Measurements from ENCODE around the gene FIGN. TPM values are rescaled to one million over a fixed set of nuclear protein-coding genes. Genes with fewer than 3 reads are reported as not detected.

Gene FIGN
- polyA plus RNA-seq, 1 experiment, result 2.4 TPM

GRCh38 chr2:163630836-163631235, 105.0 kb downstream of the FIGN start:
- DNase-seq (ENCODE audit: low read depth), result no peak
- POLR2A ChIA-PET, result no interaction called here

DNA sequence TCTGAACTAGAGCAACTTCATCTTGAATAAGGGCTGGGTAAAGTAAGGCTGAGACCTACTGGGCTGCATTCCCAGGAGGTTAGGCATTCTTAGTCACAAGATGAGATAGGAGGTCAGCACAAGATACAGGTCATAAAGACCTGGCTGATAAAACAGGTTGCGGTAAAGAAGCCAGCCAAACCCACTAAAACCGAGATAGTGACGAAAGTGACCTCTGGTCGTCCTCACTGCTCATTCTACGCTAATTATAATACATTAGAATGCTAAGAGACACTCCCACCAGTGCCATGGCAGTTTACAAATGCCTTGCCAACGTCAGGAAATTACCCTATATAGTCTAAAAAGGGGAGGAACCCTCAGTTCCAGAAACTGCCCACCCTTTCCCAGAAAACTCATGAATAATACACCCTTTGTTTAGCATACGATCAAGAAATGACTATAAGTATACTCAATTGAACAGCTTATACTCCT, 109.1 kb downstream of the FIGN start:
- Histone ChIP-seq H3K36me3 (ENCODE audit: control insufficient read depth, insufficient read depth, low read length) (no peaks in the 10 kb centered on the region), H3K4me3 (ENCODE audit: low read depth, low read length) (no peak overlapping the region), H3K27me3 (ENCODE audit: control insufficient read depth, insufficient read depth, low read length) (no peaks in the 10 kb centered on the region)
- ChIA-PET POLR2A (no interaction called here), CTCF (no interaction called here)
- no peak for DNase-seq (ENCODE audit: low read depth)
- TF ChIP-seq CTCF (IDR thresholded peaks at IDR 0.05; ENCODE audit: insufficient read depth, low read depth, low read length), result no peak

More at GRCh38 chr2:163630836-163631235, 105.0 kb downstream of the FIGN start:
- H3K27me3 ChIP-seq (ENCODE audit: control insufficient read depth, insufficient read depth, low read length), result no peaks in the 10 kb centered on the region
- no peak for TF ChIP-seq CTCF (IDR thresholded peaks at IDR 0.05; ENCODE audit: insufficient read depth, low read depth, low read length)
- CTCF ChIA-PET, result interaction anchor here (1.5 kb wide), 1 partner anchor 11 kb away, joined by 3 read pairs; no protein-coding TSS in a partner anchor
- H3K4me3 ChIP-seq (ENCODE audit: low read depth, low read length), result no peak overlapping the region
- no peaks in the 10 kb centered on the region for H3K36me3 ChIP-seq (ENCODE audit: control insufficient read depth, insufficient read depth, low read length)

DNA sequence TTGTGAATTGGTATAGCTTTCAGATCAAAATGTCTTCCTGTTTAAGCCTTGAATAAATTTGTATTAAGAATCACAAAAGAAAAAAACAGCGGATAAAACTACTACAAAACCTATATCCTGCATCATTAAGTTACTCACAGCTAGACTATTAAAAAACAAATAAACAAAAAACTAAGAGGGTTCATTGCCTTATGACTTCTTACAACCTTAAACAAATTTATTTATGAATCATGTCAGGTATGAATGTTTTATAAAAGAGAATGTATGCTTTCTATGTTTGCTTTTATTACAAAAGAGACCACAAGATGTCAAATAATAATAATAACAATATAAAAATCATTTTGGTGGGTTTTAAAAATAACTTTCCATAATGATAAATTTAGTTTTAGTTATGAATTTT, 109.6 kb downstream of the FIGN start:
- ChIA-PET POLR2A (no interaction called here), CTCF (interaction anchor here (0.8 kb wide), 1 partner anchor 18 kb away, joined by 4 read pairs; no protein-coding TSS in a partner anchor)
- Histone ChIP-seq H3K27me3 (ENCODE audit: control insufficient read depth, insufficient read depth, low read length) (no peaks in the 10 kb centered on the region), H3K36me3 (ENCODE audit: control insufficient read depth, insufficient read depth, low read length) (no peaks in the 10 kb centered on the region), H3K4me3 (ENCODE audit: low read depth, low read length) (no peak overlapping the region)
- TF ChIP-seq CTCF (IDR thresholded peaks at IDR 0.05; ENCODE audit: insufficient read depth, low read depth, low read length), result no peak
- DNase-seq (ENCODE audit: low read depth), result no peak

DNA sequence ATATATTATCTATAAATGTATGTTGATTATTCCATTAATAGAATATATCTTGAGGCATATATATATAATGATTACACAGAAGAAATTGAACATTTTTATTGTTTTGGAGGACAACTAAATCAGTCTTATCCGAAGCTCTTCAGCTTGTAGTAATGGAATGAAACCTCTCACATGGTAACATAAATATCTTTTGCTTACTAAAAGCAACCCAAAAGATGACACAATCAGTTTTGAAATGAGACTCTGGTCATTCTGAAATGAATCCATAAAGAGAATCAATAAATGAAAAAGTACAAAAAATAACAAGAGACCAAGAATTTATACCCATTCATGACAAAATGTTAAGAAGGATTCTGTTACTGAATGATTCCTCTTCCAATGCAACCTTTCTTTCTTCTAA, 110.2 kb downstream of the FIGN start:
- H3K36me3 ChIP-seq (ENCODE audit: control insufficient read depth, insufficient read depth, low read length), result no peaks in the 10 kb centered on the region
- ChIA-PET POLR2A (no interaction called here), CTCF (interaction anchor here (0.8 kb wide), 1 partner anchor 18 kb away, joined by 4 read pairs; no protein-coding TSS in a partner anchor)
- no peaks in the 10 kb centered on the region for H3K27me3 ChIP-seq (ENCODE audit: control insufficient read depth, insufficient read depth, low read length)
- no peak overlapping the region for H3K4me3 ChIP-seq (ENCODE audit: low read depth, low read length)
- DNase-seq (ENCODE audit: low read depth), result no peak
- no peak for TF ChIP-seq CTCF (IDR thresholded peaks at IDR 0.05; ENCODE audit: insufficient read depth, low read depth, low read length)

DNA sequence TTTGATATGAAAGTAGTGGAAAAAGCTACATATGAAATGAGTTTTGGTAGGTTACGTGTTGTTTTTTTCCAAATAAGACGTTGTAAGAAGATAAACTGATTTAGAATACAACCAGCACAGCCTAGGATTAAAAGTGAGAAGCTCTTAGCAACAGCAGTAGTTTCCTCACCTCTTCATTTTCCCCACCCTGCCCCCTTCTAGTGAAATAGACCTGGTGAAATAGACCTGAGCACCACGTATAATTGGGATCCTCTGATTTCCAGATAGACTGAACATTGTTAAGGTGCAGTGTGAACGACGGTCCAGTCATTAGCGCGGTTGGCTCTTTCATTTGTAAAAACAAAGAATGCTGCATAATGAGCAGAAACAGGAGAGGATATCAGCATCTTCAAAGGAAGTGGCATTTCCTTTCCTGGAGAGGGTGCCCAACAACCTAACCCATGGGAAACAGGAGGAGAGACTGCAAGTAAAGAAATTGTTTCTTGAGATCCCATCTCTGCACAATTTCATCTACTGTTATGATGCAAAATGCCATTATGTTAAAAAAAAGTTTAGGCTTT, 114.3 kb downstream of the FIGN start:
- ChIA-PET POLR2A (no interaction called here), CTCF (no interaction called here)
- no peak for DNase-seq (ENCODE audit: low read depth)

More for the DNA sequence above, 114.3 kb downstream of the FIGN start:
- Histone ChIP-seq H3K27me3 (ENCODE audit: control insufficient read depth, insufficient read depth, low read length) (no peaks in the 10 kb centered on the region), H3K4me3 (ENCODE audit: low read depth, low read length) (no peak overlapping the region), H3K36me3 (ENCODE audit: control insufficient read depth, insufficient read depth, low read length) (no peaks in the 10 kb centered on the region)
- TF ChIP-seq CTCF (IDR thresholded peaks at IDR 0.05; ENCODE audit: insufficient read depth, low read depth, low read length), result no peak

All from BJ (cell line).